GM18502 (cell line): ENCODE measurements around the gene BSG.

Experiments used
- ATAC-seq: cut with Tn5 transposase; IDR thresholded peaks from one replicate; pipeline ENCODE4 v1.9.1; 2021; ENCODE audit warnings: mild to moderate bottlenecking; ENCODE audit not compliant: unreplicated experiment, poor library complexity

BSG gene

GRCh38 chr19:539429-540030, 32.9 kb upstream of the BSG start:
- ATAC-seq, result no peak

GRCh38 chr19:540867-541637, 31.3 kb upstream of the BSG start:
- no peak for ATAC-seq

- ATAC-seq, result no peak
Observed at GRCh38 chr19:541699-542098, 30.7 kb upstream of the BSG start.

- ATAC-seq, result no peak
Observed at GRCh38 chr19:542173-542866, 30.1 kb upstream of the BSG start.

- ATAC-seq, result no peak
Observed at GRCh38 chr19:543910-544608, 28.3 kb upstream of the BSG start, which contains the start of gene GZMM. GZMM (plus strand) TSS chr19:544053; CDS start chr19:544072, 19 bp downstream.

GRCh38 chr19:547117-547516, 25.3 kb upstream of the BSG start:
- no peak for ATAC-seq

- ATAC-seq, result no peak
Observed at GRCh38 chr19:547836-548720, 24.3 kb upstream of the BSG start.

- no peak for ATAC-seq
Observed at GRCh38 chr19:548886-549830, 23.2 kb upstream of the BSG start.

- no peak for ATAC-seq
Observed at GRCh38 chr19:554817-555216, 17.6 kb upstream of the BSG start.

GRCh38 chr19:555474-555808, 17.0 kb upstream of the BSG start:
- ATAC-seq, result no peak

GRCh38 chr19:556611-557382, 15.6 kb upstream of the BSG start:
- ATAC-seq, result no peak

- no peak for ATAC-seq
Observed at GRCh38 chr19:558770-559439, 13.5 kb upstream of the BSG start.

- no peak for ATAC-seq
Observed at GRCh38 chr19:560121-560520, 12.3 kb upstream of the BSG start.

- no peak for ATAC-seq
Observed at GRCh38 chr19:566403-566802, 6.0 kb upstream of the BSG start.

GRCh38 chr19:566844-567243, 5.6 kb upstream of the BSG start:
- no peak for ATAC-seq

GRCh38 chr19:567296-567900, 5.0 kb upstream of the BSG start:
- ATAC-seq, result no peak

- ATAC-seq, result no peak
Observed at GRCh38 chr19:570251-570686, 2.1 kb upstream of the BSG start.
